Common myeloid progenitor, CD34-positive (primary cell): ENCODE data around the gene FILIP1.

Source experiments
- CTCF ChIA-PET: fragments of 350-600 bp; sonication (Branson Sonifier 250); formaldehyde crosslinking; loops from one replicate; lab custom pipeline; 2021; ENCODE audit warnings: antibody characterized with exemption; lab: Charles Lee
- POLR2A ChIA-PET: fragments of 350-600 bp; sonication (Branson Sonifier 250); formaldehyde crosslinking; loops from one replicate; lab custom pipeline; 2021; ENCODE audit warnings: antibody characterized with exemption; lab: Charles Lee
- DNase-seq, 3 donors: peaks; one replicate each; pipeline versions ENCODE4 v3.0.0 to v3.0.0-alpha.2; 2013
- H3K27ac ChIP-seq, 2 experiments: 1 replicate in 1 of 2; 2 replicates in 1 of 2; pipeline ENCODE4 v1.7.0; 2013; ENCODE audit warnings: inconsistent platforms in 2 of 2, low read length in 2 of 2, mild to moderate bottlenecking in 2 of 2, low read depth in 1 of 2, moderate library complexity in 1 of 2; ENCODE audit not compliant: severe bottlenecking in 2 of 2, insufficient read depth in 1 of 2, poor library complexity in 1 of 2
- H3K27me3 ChIP-seq, 5 experiments: replicated peaks in 2 of 5; 1 replicate in 3 of 5; 2 replicates in 2 of 5; pipeline versions ENCODE4 v1.6.1 to v1.7.0; 2013; ENCODE audit warnings: low read length in 4 of 5, mild to moderate bottlenecking in 2 of 5, moderate library complexity in 2 of 5, inconsistent platforms in 1 of 5; ENCODE audit not compliant: insufficient read depth in 5 of 5, control insufficient read depth in 4 of 5
- H3K36me3 ChIP-seq, 4 experiments: 1 replicate in 2 of 4; 2 replicates in 2 of 4; pipeline versions ENCODE4 v1.6.1 to v1.7.0; 2013; ENCODE audit warnings: low read length in 3 of 4, control low read depth in 1 of 4, mild to moderate bottlenecking in 1 of 4; ENCODE audit not compliant: control insufficient read depth in 4 of 4, insufficient read depth in 4 of 4
- H3K4me1 ChIP-seq, 4 experiments: 1 replicate in 3 of 4; 2 replicates in 1 of 4; pipeline versions ENCODE4 v1.6.1 to v1.7.1; 2013; ENCODE audit warnings: low read length in 3 of 4, mild to moderate bottlenecking in 3 of 4, control low read depth in 1 of 4, inconsistent platforms in 1 of 4, moderate library complexity in 1 of 4; ENCODE audit not compliant: control insufficient read depth in 4 of 4, insufficient read depth in 4 of 4; ENCODE audit errors: control extremely low read depth in 1 of 4
- H3K4me3 ChIP-seq, 7 experiments: 1 replicate in 4 of 7; 2 replicates in 3 of 7; pipeline versions ENCODE4 v1.5.1 to v1.7.0; 2013; ENCODE audit warnings: mild to moderate bottlenecking in 7 of 7, low read length in 6 of 7, moderate library complexity in 6 of 7, inconsistent platforms in 2 of 7, low read depth in 2 of 7, control low read depth in 1 of 7; ENCODE audit not compliant: insufficient read depth in 4 of 7, control insufficient read depth in 1 of 7; ENCODE audit errors: extremely low read depth in 1 of 7
- H3K9me3 ChIP-seq, 5 experiments: 1 replicate in 4 of 5; 2 replicates in 1 of 5; pipeline versions ENCODE4 v1.6.1 to v1.7.1; 2013; ENCODE audit warnings: low read length in 4 of 5, mild to moderate bottlenecking in 2 of 5, inconsistent platforms in 1 of 5, low read depth in 1 of 5, moderate library complexity in 1 of 5; ENCODE audit not compliant: control insufficient read depth in 4 of 5, insufficient read depth in 2 of 5; ENCODE audit errors: control extremely low read depth in 1 of 5
- WGBS: methylation state at CpG from one replicate; pipeline ENCODE4 v1.1.5; 2013; ENCODE audit not compliant: insufficient coverage; 5-methylcytosine and 5-hydroxymethylcytosine counted together

Gene FILIP1

GRCh38 chr6:75317503-75318206 is 175.9 kb downstream of the FILIP1 start:
- 77% methylated on average over 3 of the region's 4 CpGs for WGBS
- H3K9me3 ChIP-seq = no peaks in the 10 kb centered on the region
- H3K4me3 ChIP-seq = no peak overlapping the region
- no peaks in the 10 kb centered on the region for H3K36me3 ChIP-seq
- peaks cover 0 to 3% (median 2%) of the 10 kb centered on the region in 5 experiments for H3K27me3 ChIP-seq
- CTCF ChIA-PET = no interaction called here
- H3K4me1 ChIP-seq = no peaks in the 10 kb centered on the region
- no peak for DNase-seq
- POLR2A ChIA-PET = interaction anchor here (0.5 kb wide), 1 partner anchor 164 kb away, joined by 3 read pairs; no protein-coding TSS in a partner anchor
- H3K27ac ChIP-seq = no peak overlapping the region

GRCh38 chr6:75315978-75316377 is 177.6 kb downstream of the FILIP1 start:
- H3K9me3 ChIP-seq = no peaks in the 10 kb centered on the region
- H3K36me3 ChIP-seq = no peaks in the 10 kb centered on the region
- no peak overlapping the region for H3K4me3 ChIP-seq
- H3K4me1 ChIP-seq = no peaks in the 10 kb centered on the region
- no peak for DNase-seq
- H3K27ac ChIP-seq = no peak overlapping the region
- POLR2A ChIA-PET = no interaction called here
- CTCF ChIA-PET = no interaction called here
- H3K27me3 ChIP-seq = peaks cover 0 to 5% (median 2%) of the 10 kb centered on the region in 5 experiments

DNA sequence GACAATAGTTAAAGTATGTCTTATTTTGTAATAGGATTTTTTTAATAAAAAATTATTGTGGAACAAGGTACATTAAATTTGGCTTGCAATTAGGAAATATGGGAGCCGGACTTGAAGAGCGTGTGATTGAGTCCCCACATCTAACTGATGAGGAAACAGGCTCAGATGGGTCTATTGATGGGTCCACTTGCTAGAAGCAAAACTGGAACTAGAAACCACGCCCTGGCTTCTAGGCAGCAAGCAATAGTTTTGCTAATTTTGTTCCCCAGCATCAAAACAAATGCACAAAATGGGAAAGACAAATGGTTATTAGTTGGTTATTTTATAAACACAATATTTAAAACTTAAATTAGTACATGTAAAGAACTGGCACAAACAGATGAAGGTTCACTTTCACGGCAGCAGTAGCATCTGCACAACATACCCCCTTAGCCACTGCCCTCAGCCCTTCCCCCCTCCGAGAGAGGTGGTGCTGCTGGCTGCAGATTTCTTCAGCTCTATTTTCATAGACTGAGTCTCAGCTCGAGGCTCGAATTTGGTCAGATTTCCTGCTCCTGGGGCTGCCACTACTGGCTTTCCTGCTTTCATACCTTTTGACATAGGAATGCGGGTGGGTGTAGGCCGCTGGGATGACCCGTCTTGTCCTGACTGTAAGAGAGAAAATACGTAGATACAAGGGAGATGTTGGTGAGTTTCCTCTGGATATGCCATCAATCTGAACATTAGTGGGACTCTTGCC is 185.2 kb downstream of the FILIP1 start:
- DNase-seq = no peak
- H3K4me1 ChIP-seq = no peaks in the 10 kb centered on the region
- H3K27ac ChIP-seq = no peak overlapping the region
- no peak overlapping the region for H3K4me3 ChIP-seq
- CTCF ChIA-PET = no interaction called here
- POLR2A ChIA-PET = no interaction called here
- no peaks in the 10 kb centered on the region for H3K9me3 ChIP-seq
- no peaks in the 10 kb centered on the region for H3K36me3 ChIP-seq
- 79% methylated on average over 8 of the region's 11 CpGs for WGBS
- peaks cover 0 to 9% (median 2%) of the 10 kb centered on the region in 5 experiments for H3K27me3 ChIP-seq

GRCh38 chr6:75307364-75308004 is 186.1 kb downstream of the FILIP1 start:
- CTCF ChIA-PET = no interaction called here
- DNase-seq = no peak
- Histone ChIP-seq H3K4me1 (no peaks in the 10 kb centered on the region), H3K27ac (no peak overlapping the region), H3K36me3 (no peaks in the 10 kb centered on the region), H3K4me3 (no peak overlapping the region), H3K27me3 (peaks cover 0 to 9% (median 2%) of the 10 kb centered on the region in 5 experiments), H3K9me3 (no peaks in the 10 kb centered on the region)
- no CpG with 5 or more reads among the region's 2 CpGs for WGBS
- POLR2A ChIA-PET = no interaction called here

DNA sequence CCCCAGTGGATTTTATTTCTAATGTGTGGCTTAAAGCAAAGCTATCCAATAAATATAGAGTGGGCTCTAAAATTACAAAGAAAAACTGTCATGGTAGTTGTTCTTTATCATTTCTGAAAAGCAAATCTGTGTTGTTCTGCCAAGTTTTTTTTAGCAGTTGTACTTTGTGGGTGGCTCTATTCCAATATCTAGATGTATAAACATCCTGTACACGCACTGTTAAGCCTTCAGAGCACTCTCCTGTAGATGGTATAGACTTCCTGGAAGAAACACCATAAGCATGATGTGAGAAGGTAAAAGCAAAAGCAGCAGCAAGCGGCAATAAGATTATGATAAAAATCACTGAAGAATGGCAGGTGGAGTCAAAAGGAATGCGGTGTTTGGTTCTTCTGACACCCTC is 187.5 kb downstream of the FILIP1 start:
- peaks cover 0 to 9% (median 2%) of the 10 kb centered on the region in 5 experiments for H3K27me3 ChIP-seq
- no CpG with 5 or more reads among the region's 3 CpGs for WGBS
- no peak overlapping the region for H3K4me3 ChIP-seq
- no peak overlapping the region for H3K27ac ChIP-seq
- CTCF ChIA-PET = interaction anchor here (0.7 to 1.6 kb wide), 2 partner anchors 9 to 221 kb away, joined by 3 read pairs; no protein-coding TSS in a partner anchor
- H3K36me3 ChIP-seq = no peaks in the 10 kb centered on the region
- POLR2A ChIA-PET = no interaction called here
- H3K9me3 ChIP-seq = no peaks in the 10 kb centered on the region
- DNase-seq = no peak
- no peaks in the 10 kb centered on the region for H3K4me1 ChIP-seq

- Histone ChIP-seq H3K9me3 (no peaks in the 10 kb centered on the region), H3K27ac (no peak overlapping the region), H3K27me3 (peaks cover 0 to 9% (median 2%) of the 10 kb centered on the region in 5 experiments), H3K4me3 (no peak overlapping the region), H3K4me1 (peaks cover 0 to 1% (median under 1%) of the 10 kb centered on the region in 4 experiments), H3K36me3 (no peaks in the 10 kb centered on the region)
- ChIA-PET POLR2A (no interaction called here), CTCF (interaction anchor here (0.7 to 1.6 kb wide), 3 partner anchors 8 to 222 kb away, joined by 3 to 4 read pairs (median 3); no protein-coding TSS in a partner anchor)
- WGBS = 92% methylated on average over 4 of the region's 5 CpGs
- no peak for DNase-seq
Observed at GRCh38 chr6:75305573-75305972, 188.0 kb downstream of the FILIP1 start.
